Mammary epithelial cell (primary cell): ENCODE results near the gene NEDD9.

Experiments used
- CTCF ChIP-seq, 2 donors: IDR thresholded peaks in 1 of 2; conservative IDR thresholded peaks in 1 of 2; 2 replicates each; pipeline ENCODE4 v1.5.1; 2011 to 2012; ENCODE audit warnings: inconsistent platforms in 2 of 2, low read length in 2 of 2, mild to moderate bottlenecking in 2 of 2, control low read depth in 1 of 2, low read depth in 1 of 2; ENCODE audit not compliant: insufficient read depth in 1 of 2; ENCODE audit errors: extremely low read depth in 1 of 2
- EZH2 ChIP-seq: IDR thresholded peaks from 2 replicates; pipeline ENCODE4 v1.6.1; 2012; ENCODE audit warnings: low read length, inconsistent platforms, borderline replicate concordance

- TF ChIP-seq CTCF (conservative IDR thresholded peaks at IDR 0.05 in 1 of 2, IDR thresholded peaks at IDR 0.05 in 1 of 2; ENCODE audit: extremely low read depth in 1 of 2, insufficient read depth in 1 of 2, low read depth in 1 of 2, low read length in 2 of 2) (no peak), EZH2 (no peak)
Measured at GRCh38 chr6:11201772-11202512, 30.5 kb downstream of the NEDD9 start.
